Fibroblast of skin of scalp (primary cell): Measurements from ENCODE around the gene MAST3. TPM values are rescaled to one million over a fixed set of nuclear protein-coding genes. Genes with fewer than 3 reads are reported as not detected.

Experiments used
- DNase-seq: peaks from one replicate; pipeline ENCODE4 v3.0.0-alpha.2; 2013
- polyA plus RNA-seq, 2 experiments: library from polyadenylated mRNA; unstranded; fragments of 120-200 nt; gene quantifications; one replicate each; pipeline ENCODE4 v1.2.1, GENCODE V29; 2013; ENCODE audit not compliant: insufficient read length in 2 of 2

The MAST3 gene
- polyA plus RNA-seq (2013, experiment 1 of 2; ENCODE audit: insufficient read length): 3.4 TPM
- 3.8 TPM for polyA plus RNA-seq (2013, experiment 2 of 2; ENCODE audit: insufficient read length)

GRCh38 chr19:18097217-18097992 lies at the start of gene MAST3:
Gene MAST3 (plus strand): TSS chr19:18097778. CDS start chr19:18097793, 15 bp downstream.
- DNase-seq: peak; percentile 73

- DNase-seq: no peak
Measured at GRCh38 chr19:18049385-18049784, 48.2 kb upstream of the MAST3 start.

GRCh38 chr19:18051887-18052286 lies 45.7 kb upstream of the MAST3 start:
- DNase-seq: no peak

GRCh38 chr19:18053576-18054219 lies 43.9 kb upstream of the MAST3 start:
- peak; percentile 60 for DNase-seq

- no peak for DNase-seq
Measured at GRCh38 chr19:18055967-18056366, 41.6 kb upstream of the MAST3 start.

- DNase-seq: no peak
Measured at GRCh38 chr19:18057557-18057956, 40.0 kb upstream of the MAST3 start.

- peak; percentile 79 for DNase-seq
Measured at GRCh38 chr19:18058208-18059009, 39.2 kb upstream of the MAST3 start.

GRCh38 chr19:18059297-18059696 lies 38.3 kb upstream of the MAST3 start:
- DNase-seq: no peak

- DNase-seq: no peak
Measured at GRCh38 chr19:18059902-18060301, 37.7 kb upstream of the MAST3 start.

- DNase-seq: no peak
Measured at GRCh38 chr19:18060472-18060871, 37.1 kb upstream of the MAST3 start.

GRCh38 chr19:18062028-18062427 lies 35.5 kb upstream of the MAST3 start:
- DNase-seq: no peak

GRCh38 chr19:18063463-18063862 lies 34.1 kb upstream of the MAST3 start:
- no peak for DNase-seq

GRCh38 chr19:18065173-18065495 lies 32.4 kb upstream of the MAST3 start:
- DNase-seq: no peak

- DNase-seq: no peak
Measured at GRCh38 chr19:18068395-18068794, 29.2 kb upstream of the MAST3 start.

- no peak for DNase-seq
Measured at GRCh38 chr19:18069383-18069782, 28.2 kb upstream of the MAST3 start.

GRCh38 chr19:18070181-18070580 lies 27.4 kb upstream of the MAST3 start:
- no peak for DNase-seq

- DNase-seq: no peak
Measured at GRCh38 chr19:18072335-18072734, 25.2 kb upstream of the MAST3 start.

GRCh38 chr19:18073197-18073596 lies 24.4 kb upstream of the MAST3 start:
- DNase-seq: no peak

GRCh38 chr19:18074192-18074591 lies 23.4 kb upstream of the MAST3 start:
- DNase-seq: no peak

- no peak for DNase-seq
Measured at GRCh38 chr19:18083929-18084684, 13.5 kb upstream of the MAST3 start.

GRCh38 chr19:18085702-18086457 lies 11.7 kb upstream of the MAST3 start:
- no peak for DNase-seq
